SK-N-MC (cell line): Measurements from ENCODE around the gene MLPH.

Source experiments
- EZH2 ChIP-seq: fragments of 200-600 bp; sonication (generic); IDR thresholded peaks from one replicate; pipeline ENCODE4 v1.6.1; 2017; ENCODE audit warnings: antibody characterized with exemption
- FOXP2 ChIP-seq: optimal IDR thresholded peaks from 2 replicates; pipeline ENCODE3; 2011; ENCODE audit warnings: mild to moderate bottlenecking, moderate library complexity; ENCODE audit not compliant: insufficient read depth; ENCODE audit errors: extremely low read length, control extremely low read depth
- POLR2AphosphoS5 ChIP-seq: IDR thresholded peaks from 2 replicates; pipeline ENCODE4 v1.6.1; 2012; ENCODE audit warnings: mild to moderate bottlenecking, low read depth, low read length, borderline replicate concordance

- TF ChIP-seq POLR2AphosphoS5 (no peak), EZH2 (no peak), FOXP2 (no peak)
Measured at GRCh38 chr2:237483018-237483731, 3.9 kb upstream of the MLPH start.
